HG02885 (cell line): ENCODE results near the gene C7orf57.

Experiments
- ATAC-seq: cut with Tn5 transposase; IDR thresholded peaks from one replicate; pipeline ENCODE4 v1.9.1; 2021; ENCODE audit warnings: mild to moderate bottlenecking; ENCODE audit not compliant: unreplicated experiment, poor library complexity

C7orf57 gene

GRCh38 chr7:48031111-48031510 is 4.2 kb upstream of the C7orf57 start:
- ATAC-seq, result no peak

- no peak for ATAC-seq
Observed at GRCh38 chr7:48033922-48034321, 1.4 kb upstream of the C7orf57 start.

- ATAC-seq, result peak; percentile 10
Observed at GRCh38 chr7:48035967-48036478, 680 bp downstream of the C7orf57 start.

GRCh38 chr7:48038815-48039506 is 3.6 kb downstream of the C7orf57 start:
- ATAC-seq, result no peak

- ATAC-seq, result no peak
Observed at GRCh38 chr7:48040944-48041652, 5.8 kb downstream of the C7orf57 start.

- ATAC-seq, result no peak
Observed at GRCh38 chr7:48041653-48041970, 6.3 kb downstream of the C7orf57 start.

- no peak for ATAC-seq
Observed at GRCh38 chr7:48042216-48042615, 6.9 kb downstream of the C7orf57 start.

GRCh38 chr7:48042636-48043035 is 7.3 kb downstream of the C7orf57 start:
- no peak for ATAC-seq

- no peak for ATAC-seq
Observed at GRCh38 chr7:48045195-48045765, 9.9 kb downstream of the C7orf57 start.

GRCh38 chr7:48046458-48046857 is 11.1 kb downstream of the C7orf57 start:
- ATAC-seq, result no peak

- ATAC-seq, result no peak
Observed at GRCh38 chr7:48048113-48048512, 12.8 kb downstream of the C7orf57 start.

- no peak for ATAC-seq
Observed at GRCh38 chr7:48049850-48050249, 14.5 kb downstream of the C7orf57 start.

- ATAC-seq, result peak; percentile 95
Observed at GRCh38 chr7:48052748-48053147, 17.4 kb downstream of the C7orf57 start.

- ATAC-seq, result no peak
Observed at GRCh38 chr7:48053736-48054135, 18.4 kb downstream of the C7orf57 start.

- ATAC-seq, result no peak
Observed at GRCh38 chr7:48058990-48059389, 23.6 kb downstream of the C7orf57 start.

GRCh38 chr7:48059706-48060105 is 24.4 kb downstream of the C7orf57 start:
- ATAC-seq, result no peak

- no peak for ATAC-seq
Observed at GRCh38 chr7:48063985-48064384, 28.6 kb downstream of the C7orf57 start.

GRCh38 chr7:48067475-48067874 is 32.1 kb downstream of the C7orf57 start:
- ATAC-seq, result no peak

- ATAC-seq, result no peak
Observed at GRCh38 chr7:48074204-48074654, 38.9 kb downstream of the C7orf57 start.

GRCh38 chr7:48077423-48077822 is 42.1 kb downstream of the C7orf57 start:
- no peak for ATAC-seq

GRCh38 chr7:48078470-48078869 is 43.1 kb downstream of the C7orf57 start:
- ATAC-seq, result no peak
